Lung (tissue), 12 donors: Measurements from ENCODE around the gene ID1. TPM values are rescaled to one million over a fixed set of nuclear protein-coding genes. Genes with fewer than 3 reads are reported as not detected.

Experiments used
- ATAC-seq: fragments of 200-7000 bp; cut with Tn5 transposase; one replicate; pipeline ENCODE4 v1.9.1; 2020; ENCODE audit warnings: moderate number of reproducible peaks; ENCODE audit not compliant: insufficient read depth, low FRiP score
- DNase-seq, 3 donors: peaks; one replicate each; pipeline ENCODE4 v3.0.0-alpha.2; 2013 to 2017
- H3K27ac ChIP-seq, 2 donors: one replicate each; pipeline ENCODE4 v1.5.1; 2013; ENCODE audit warnings: mild to moderate bottlenecking in 2 of 2, moderate library complexity in 2 of 2, control low read depth in 1 of 2, inconsistent platforms in 1 of 2, low read depth in 1 of 2, low read length in 1 of 2
- H3K27me3 ChIP-seq, 3 donors: one replicate each; pipeline ENCODE4 v1.5.1; 2013; ENCODE audit warnings: low read length in 2 of 3; ENCODE audit not compliant: control insufficient read depth in 3 of 3, insufficient read depth in 3 of 3
- H3K36me3 ChIP-seq, 4 donors: one replicate each; pipeline ENCODE4 v1.5.1; 2013; ENCODE audit warnings: low read length in 4 of 4, mild to moderate bottlenecking in 1 of 4, moderate library complexity in 1 of 4; ENCODE audit not compliant: control insufficient read depth in 4 of 4, insufficient read depth in 4 of 4
- H3K4me1 ChIP-seq, 5 donors: one replicate each; pipeline ENCODE4 v1.5.1; 2013; ENCODE audit warnings: low read length in 5 of 5, mild to moderate bottlenecking in 2 of 5, moderate library complexity in 1 of 5; ENCODE audit not compliant: control insufficient read depth in 5 of 5, insufficient read depth in 5 of 5
- H3K4me3 ChIP-seq: one replicate; pipeline ENCODE4 v1.5.1; 2013; ENCODE audit warnings: mild to moderate bottlenecking, control low read depth, moderate library complexity
- H3K9ac ChIP-seq, 2 donors: one replicate each; pipeline ENCODE4 v1.5.1; 2013; ENCODE audit warnings: low read length in 2 of 2, control low read depth in 1 of 2; ENCODE audit not compliant: insufficient read depth in 1 of 2
- H3K9me3 ChIP-seq, 4 donors: one replicate each; pipeline ENCODE4 v1.5.1; 2013; ENCODE audit warnings: low read length in 3 of 4, mild to moderate bottlenecking in 1 of 4, moderate library complexity in 1 of 4; ENCODE audit not compliant: control insufficient read depth in 4 of 4, insufficient read depth in 3 of 4
- CTCF ChIP-seq: IDR thresholded peaks from 2 replicates; pipeline ENCODE4 v1.5.1; 2012; ENCODE audit warnings: mild to moderate bottlenecking; ENCODE audit errors: control extremely low read depth, extremely low read depth
- WGBS, 2 donors: extraction: QIAGEN DNeasy Blood & Tissue Kit; methylation state at CpG; one replicate each; pipeline ENCODE4 v1.1.7; 2013; 5-methylcytosine and 5-hydroxymethylcytosine counted together
- polyA plus RNA-seq, 2 donors: library from polyadenylated mRNA; stranded (reverse); fragments of 200-250 nt; gene quantifications; one replicate each; pipeline ENCODE4 v1.2.1, GENCODE V29; 2013
- total RNA-seq, 2 donors: library from RNA; depleted of rRNA in 1 of 2; stranded (reverse); fragments of >200 nt in 1 of 2; gene quantifications; one replicate each; pipeline ENCODE4 v1.2.1, GENCODE V29; 2014 to 2021
- donor health status: control.
- donor health status: control.
- donor health status: Bipolar disorder and iron deficiency.
- donor health status: healthy.
- donor health status: DM: yes; HTN: yes; CAD: no.

Gene ID1
- total and polyA plus RNA-seq, 4 donors = 251 to 824 (median 344) TPM

DNA sequence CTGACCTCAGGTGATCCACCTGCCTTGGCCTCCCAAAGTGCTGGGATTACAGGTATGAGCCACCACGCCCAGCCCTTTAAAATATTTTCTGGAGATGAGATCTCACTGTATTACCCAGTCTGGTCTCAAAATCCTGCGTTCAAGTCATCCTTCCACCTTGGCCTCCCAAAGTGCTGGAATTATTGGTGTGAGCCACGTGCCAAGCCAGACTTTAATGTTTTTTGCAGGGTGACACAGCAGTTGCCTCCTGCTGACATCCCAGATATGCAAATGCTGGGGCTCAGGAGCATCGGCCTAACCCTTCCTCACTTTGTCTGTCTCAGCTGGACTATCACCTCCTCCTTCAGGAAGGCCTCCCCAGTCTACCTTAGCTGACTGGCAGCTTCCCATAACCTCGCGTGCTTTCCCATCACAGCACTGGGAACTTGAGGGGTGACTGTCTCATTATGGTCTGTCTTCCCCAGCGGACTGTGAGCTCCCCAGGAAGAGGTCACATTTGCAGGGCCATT lies 14.3 kb upstream of the ID1 start:
- no peaks in the 10 kb centered on the region for H3K36me3 ChIP-seq
- H3K9me3 ChIP-seq = no peaks in the 10 kb centered on the region
- H3K4me3 ChIP-seq = no peak overlapping the region
- H3K4me1 ChIP-seq = peaks cover 0 to 19% (median 8%) of the 10 kb centered on the region in 5 donors
- peak overlapping the region in 1 of 2 donors; percentile 32 for H3K27ac ChIP-seq
- 91 to 92% methylated on average over 7 of the region's 7 CpGs for WGBS, 2 donors
- no peak overlapping the region for H3K9ac ChIP-seq
- DNase-seq = no peak
- H3K27me3 ChIP-seq = no peaks in the 10 kb centered on the region
- ATAC-seq = no peak
- TF ChIP-seq CTCF = no peak

DNA sequence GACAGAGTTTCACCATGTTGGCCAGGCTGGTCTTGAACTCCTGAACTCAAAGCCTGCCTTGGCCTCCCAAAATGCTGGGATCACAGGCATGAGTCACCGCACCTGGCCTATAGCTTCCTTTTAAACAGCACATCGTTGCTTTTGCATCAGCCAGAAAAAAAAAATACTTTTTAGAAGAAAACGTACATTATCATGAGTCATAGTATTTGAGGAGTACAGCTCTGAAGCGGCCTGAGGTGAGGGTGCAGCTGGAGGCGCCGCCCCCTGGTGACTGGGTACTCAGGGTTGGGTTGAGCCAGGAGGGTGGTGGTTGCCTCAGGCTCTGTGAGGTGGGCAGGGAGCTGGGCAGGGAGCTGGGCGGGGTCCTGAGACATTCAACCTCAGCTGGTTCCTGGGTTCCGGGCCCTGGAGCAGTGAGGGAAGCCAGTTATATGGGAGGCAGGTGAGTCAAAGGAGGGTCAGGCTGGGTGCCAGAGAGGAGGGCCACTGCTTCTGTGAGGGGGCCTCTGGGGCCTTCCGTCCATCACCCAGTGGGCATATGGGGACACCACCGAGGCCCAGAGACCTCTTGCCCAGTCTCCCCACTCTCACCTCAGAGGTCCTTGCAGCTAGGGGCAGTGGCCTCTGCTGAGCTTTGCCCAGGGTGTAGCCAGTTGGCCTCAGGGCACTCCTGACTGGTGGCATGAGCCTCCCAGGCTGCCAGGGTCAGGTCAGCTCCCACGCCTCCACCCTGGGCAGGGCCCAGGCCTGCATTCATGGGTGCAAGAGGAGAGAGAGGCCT lies 11.7 kb upstream of the ID1 start:
- WGBS, 2 donors = 71 to 80% methylated on average over 11 of the region's 11 CpGs
- no peak overlapping the region for H3K9ac ChIP-seq
- peaks cover 0 to 20% (median 10%) of the 10 kb centered on the region in 5 donors for H3K4me1 ChIP-seq
- no peaks in the 10 kb centered on the region for H3K36me3 ChIP-seq
- H3K27me3 ChIP-seq = no peaks in the 10 kb centered on the region
- no peak for TF ChIP-seq CTCF
- no peaks in the 10 kb centered on the region for H3K9me3 ChIP-seq
- peak in 1 of 3 donors; percentile 15 for DNase-seq
- peak; percentile 87 for ATAC-seq
- peak overlapping the region; percentile 40 to 44 for H3K27ac ChIP-seq
- no peak overlapping the region for H3K4me3 ChIP-seq

- Histone ChIP-seq H3K9me3 (no peaks in the 10 kb centered on the region), H3K27me3 (no peaks in the 10 kb centered on the region), H3K9ac (no peak overlapping the region), H3K36me3 (no peaks in the 10 kb centered on the region), H3K4me3 (no peak overlapping the region), H3K27ac (peak overlapping the region; percentile 40 to 88), H3K4me1 (peaks cover 0 to 20% (median 10%) of the 10 kb centered on the region in 5 donors)
- no peak for TF ChIP-seq CTCF
- 95 to 96% methylated on average over 12 to 13 of the region's 13 CpGs for WGBS, 2 donors
- no peak for DNase-seq
- ATAC-seq = no peak
Observed at GRCh38 chr20:31594002-31594557, 11.0 kb upstream of the ID1 start.
